Upper lobe of left lung (tissue), 6 donors: ENCODE measurements around the gene KRTAP5-10. TPM values are rescaled to one million over a fixed set of nuclear protein-coding genes. Genes with fewer than 3 reads are reported as not detected.

Source experiments
- ATAC-seq, 2 donors: fragments of 200-7000 bp; cut with Tn5 transposase; one replicate each; pipeline ENCODE4 v1.9.1; 2022; ENCODE audit warnings: mild to moderate bottlenecking in 2 of 2, moderate library complexity in 2 of 2; ENCODE audit not compliant: low FRiP score in 2 of 2
- DNase-seq, 2 donors: peaks; one replicate each; pipeline ENCODE4 v3.0.0-alpha.2; 2019 to 2020
- H3K27ac ChIP-seq, 4 donors: fragments of 200-600 bp; sonication (generic); one replicate each; pipeline ENCODE4 v1.5.1; 2016 to 2019
- H3K27me3 ChIP-seq, 4 donors: fragments of 200-600 bp; sonication (generic); one replicate each; pipeline ENCODE4 v1.5.1; 2017 to 2019
- H3K36me3 ChIP-seq, 4 donors: fragments of 200-600 bp; sonication (generic); one replicate each; pipeline ENCODE4 v1.5.1; 2016 to 2019
- H3K4me1 ChIP-seq, 4 donors: fragments of 200-600 bp; sonication (generic); one replicate each; pipeline ENCODE4 v1.5.1; 2018 to 2019
- H3K4me3 ChIP-seq, 4 donors: fragments of 200-600 bp; sonication (generic); one replicate each; pipeline ENCODE4 v1.5.1; 2017 to 2019; ENCODE audit warnings: mild to moderate bottlenecking in 2 of 4, moderate library complexity in 1 of 4
- H3K9me3 ChIP-seq, 4 donors: fragments of 200-600 bp; sonication (generic); one replicate each; pipeline ENCODE4 v1.5.1; 2018 to 2019
- CTCF ChIP-seq, 6 experiments: fragments of 450-650 bp in 4 of 6; fragments of 200-600 bp in 2 of 6; sonication (generic) in 2 of 6; IDR thresholded peaks; one replicate each; pipeline ENCODE4 v1.5.1; 2016 to 2019; ENCODE audit warnings: antibody characterized with exemption in 6 of 6
- EP300 ChIP-seq, 4 donors: sonication (generic); formaldehyde crosslinking; IDR thresholded peaks; one replicate each; pipeline ENCODE4 v1.5.1; 2017; ENCODE audit warnings: antibody characterized with exemption in 4 of 4, control low read depth in 2 of 4
- POLR2A ChIP-seq, 4 donors: fragments of 450-650 bp; IDR thresholded peaks; one replicate each; pipeline ENCODE4 v1.5.1; 2016 to 2017; ENCODE audit warnings: antibody characterized with exemption in 4 of 4, mild to moderate bottlenecking in 2 of 4
- POLR2AphosphoS5 ChIP-seq, 2 donors: sonication (generic); formaldehyde crosslinking; IDR thresholded peaks; one replicate each; pipeline ENCODE4 v1.5.1; 2017; ENCODE audit warnings: antibody characterized with exemption in 2 of 2
- WGBS, 2 donors: methylation state at CpG; one replicate each; pipeline ENCODE4 v1.1.5; 2017 to 2018; 5-methylcytosine and 5-hydroxymethylcytosine counted together
- total RNA-seq, 6 donors: library from RNA; depleted of rRNA in 4 of 6; stranded (reverse); fragments of >200 nt in 4 of 6; gene quantifications; one replicate each; pipeline versions ENCODE4 v1.1.0 to v1.2.1, GENCODE V29; 2016 to 2021
- donor health status: DM: no; HTN: no; CAD: no; lungs with moderate emphysema.
- donor health status: DM: no; HTN: yes; CAD: no; lungs with severe emphysema.

The KRTAP5-10 gene
- total RNA-seq, 6 donors from 2014 or later, result 0.34 TPM; not detected in 5

GRCh38 chr11:71557257-71557656, 8.1 kb upstream of the KRTAP5-10 start:
- Histone ChIP-seq H3K4me1 (no peaks in the 10 kb centered on the region), H3K36me3 (no peaks in the 10 kb centered on the region), H3K9me3 (no peaks in the 10 kb centered on the region), H3K4me3 (no peak overlapping the region), H3K27ac (no peak overlapping the region), H3K27me3 (no peaks in the 10 kb centered on the region)
- TF ChIP-seq EP300 (IDR thresholded peaks at IDR 0.05), result no peak
- no peak for TF ChIP-seq POLR2A (IDR thresholded peaks at IDR 0.05)
- no peak for TF ChIP-seq CTCF (IDR thresholded peaks at IDR 0.05)
- no peak for TF ChIP-seq POLR2AphosphoS5 (IDR thresholded peaks at IDR 0.05)
- ATAC-seq (no peak), DNase-seq (no peak)

- Histone ChIP-seq H3K36me3 (no peaks in the 10 kb centered on the region), H3K27ac (no peak overlapping the region), H3K9me3 (no peaks in the 10 kb centered on the region), H3K4me1 (no peaks in the 10 kb centered on the region), H3K27me3 (no peaks in the 10 kb centered on the region), H3K4me3 (no peak overlapping the region)
- no peak for ATAC-seq
- no peak for DNase-seq
- TF ChIP-seq POLR2AphosphoS5 (IDR thresholded peaks at IDR 0.05) (no peak), CTCF (IDR thresholded peaks at IDR 0.05) (no peak), POLR2A (IDR thresholded peaks at IDR 0.05) (no peak), EP300 (IDR thresholded peaks at IDR 0.05) (no peak)
- WGBS, 2 donors, result 90 to 95% methylated on average over 1 of the region's 1 CpG
Observed at GRCh38 chr11:71558996-71559395, 6.4 kb upstream of the KRTAP5-10 start.

DNA sequence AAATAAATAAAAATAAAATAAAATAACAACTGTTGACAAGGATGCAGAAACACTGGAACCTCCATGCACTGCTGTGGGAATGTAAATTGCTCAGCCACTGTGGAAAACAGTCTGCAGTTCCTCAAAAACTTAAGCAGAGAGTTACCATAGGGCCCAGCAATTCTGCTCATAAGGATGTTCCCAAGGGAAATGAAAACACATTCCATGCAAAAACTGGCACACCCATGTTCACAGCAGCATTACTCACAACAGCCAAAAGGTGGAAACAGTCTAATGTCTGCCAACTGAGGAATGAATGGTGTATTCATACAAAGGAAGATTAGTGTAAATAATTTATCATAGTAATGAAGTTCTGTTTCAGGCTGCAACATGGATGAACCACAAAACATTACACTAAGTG, 3.2 kb upstream of the KRTAP5-10 start:
- H3K36me3 ChIP-seq, result no peaks in the 10 kb centered on the region
- H3K27ac ChIP-seq, result no peak overlapping the region
- H3K4me1 ChIP-seq, result no peaks in the 10 kb centered on the region
- DNase-seq, result no peak
- no peak overlapping the region for H3K4me3 ChIP-seq
- no peak for TF ChIP-seq EP300 (IDR thresholded peaks at IDR 0.05)
- TF ChIP-seq POLR2AphosphoS5 (IDR thresholded peaks at IDR 0.05), result no peak
- TF ChIP-seq POLR2A (IDR thresholded peaks at IDR 0.05), result no peak
- TF ChIP-seq CTCF (IDR thresholded peaks at IDR 0.05), result no peak
- H3K9me3 ChIP-seq, result no peaks in the 10 kb centered on the region
- H3K27me3 ChIP-seq, result no peaks in the 10 kb centered on the region
- ATAC-seq, result no peak

DNA sequence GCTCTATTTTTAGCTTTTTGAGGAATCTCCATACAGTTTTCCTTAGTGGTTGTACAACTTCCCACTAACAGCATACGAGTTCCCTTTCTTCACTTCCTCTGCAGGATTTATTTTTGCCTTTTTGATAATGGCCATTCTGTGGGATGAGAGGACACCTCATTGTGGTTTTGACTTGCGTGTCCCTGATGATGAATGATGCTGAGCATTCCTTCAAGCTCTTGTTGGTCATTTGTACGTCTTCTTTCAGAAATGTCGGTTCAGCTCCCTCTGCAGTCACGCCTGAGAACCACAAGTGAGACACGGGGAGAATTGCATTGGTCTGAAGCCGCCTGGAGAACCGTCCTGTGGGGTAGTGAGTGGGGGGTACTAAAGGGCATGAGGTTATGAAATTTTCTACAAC, 2.0 kb upstream of the KRTAP5-10 start:
- no peak for ATAC-seq
- no peaks in the 10 kb centered on the region for H3K4me1 ChIP-seq
- no peak for DNase-seq

More for the DNA sequence above, 2.0 kb upstream of the KRTAP5-10 start:
- 20 to 21% methylated on average over 8 of the region's 8 CpGs for WGBS, 2 donors
- H3K4me3 ChIP-seq, result no peak overlapping the region
- H3K27me3 ChIP-seq, result no peaks in the 10 kb centered on the region
- peak in 3 of 6 experiments; percentile 14 to 19 (median 16) for TF ChIP-seq CTCF (IDR thresholded peaks at IDR 0.05)
- TF ChIP-seq POLR2A (IDR thresholded peaks at IDR 0.05), result no peak
- TF ChIP-seq EP300 (IDR thresholded peaks at IDR 0.05), result no peak
- no peak for TF ChIP-seq POLR2AphosphoS5 (IDR thresholded peaks at IDR 0.05)
- no peaks in the 10 kb centered on the region for H3K36me3 ChIP-seq
- H3K27ac ChIP-seq, result no peak overlapping the region
- no peaks in the 10 kb centered on the region for H3K9me3 ChIP-seq
